GM12892 (cell line): ENCODE results near the gene PHOX2A.

Experiments
- DNase-seq: peaks from one replicate; pipeline ENCODE4 v3.0.0; 2011; ENCODE audit not compliant: insufficient read length
- FAIRE-seq: peaks from 2 replicates; lab custom pipeline; 2011; peaks lifted over from hg19 to GRCh38; lab: Jason Lieb, UNC
- POLR2A ChIP-seq: IDR thresholded peaks from 2 replicates; pipeline ENCODE4 v1.6.1; 2011; ENCODE audit warnings: low read depth, low read length, control low read depth
- POLR2AphosphoS5 ChIP-seq: IDR thresholded peaks from 2 replicates; pipeline ENCODE4 v1.6.1; 2011; ENCODE audit warnings: low read depth, low read length, control low read depth
- TAF1 ChIP-seq: IDR thresholded peaks from 2 replicates; pipeline ENCODE4 v1.6.1; 2011; ENCODE audit warnings: low read depth, mild to moderate bottlenecking, control low read depth, low read length, borderline replicate concordance

PHOX2A gene

GRCh38 chr11:72237112-72237931 is 6.7 kb downstream of the PHOX2A start:
- FAIRE-seq (no peak), DNase-seq (no peak)
- TF ChIP-seq POLR2AphosphoS5 (peak; percentile 42; the same call in 1 of the 2 replicates), POLR2A (no peak)

GRCh38 chr11:72236774-72237111 is 7.2 kb downstream of the PHOX2A start:
- FAIRE-seq: no peak
- TF ChIP-seq POLR2AphosphoS5: no peak
- TF ChIP-seq POLR2A: no peak
- no peak for TF ChIP-seq TAF1
- no peak for DNase-seq

GRCh38 chr11:72236083-72236697 is 7.8 kb downstream of the PHOX2A start:
- FAIRE-seq (no peak), DNase-seq (no peak)
- TF ChIP-seq POLR2AphosphoS5 (no peak), TAF1 (no peak), POLR2A (no peak)

- TF ChIP-seq POLR2A (peak; percentile 22; the same call in 1 of the 2 replicates), POLR2AphosphoS5 (no peak)
- no peak for FAIRE-seq
- no peak for DNase-seq
Measured at GRCh38 chr11:72235351-72236057, 8.5 kb downstream of the PHOX2A start.

- no peak for FAIRE-seq
- DNase-seq: no peak
- TF ChIP-seq POLR2AphosphoS5: no peak
- TF ChIP-seq TAF1: no peak
- TF ChIP-seq POLR2A: no peak
Measured at GRCh38 chr11:72234920-72235319, 9.1 kb downstream of the PHOX2A start.

- DNase-seq (no peak), FAIRE-seq (no peak)
- TF ChIP-seq TAF1 (no peak), POLR2A (no peak), POLR2AphosphoS5 (no peak)
Measured at GRCh38 chr11:72234514-72234830, 9.5 kb downstream of the PHOX2A start.

GRCh38 chr11:72233773-72234513 is 10.0 kb downstream of the PHOX2A start:
- DNase-seq (no peak), FAIRE-seq (no peak)
- no peak for TF ChIP-seq TAF1
- TF ChIP-seq POLR2A: no peak
- TF ChIP-seq POLR2AphosphoS5: no peak

- no peak for FAIRE-seq
- TF ChIP-seq POLR2AphosphoS5 (no peak), POLR2A (no peak; the same call in 1 of the 2 replicates), TAF1 (no peak)
- no peak for DNase-seq
Measured at GRCh38 chr11:72233056-72233772, 10.8 kb downstream of the PHOX2A start.

- DNase-seq: no peak
- no peak for FAIRE-seq
- TF ChIP-seq POLR2AphosphoS5 (no peak), TAF1 (no peak), POLR2A (no peak)
Measured at GRCh38 chr11:72232260-72233055, 11.5 kb downstream of the PHOX2A start.

- no peak for DNase-seq
- TF ChIP-seq TAF1 (no peak), POLR2A (0 out of 2 replicates have a peak, but pooled peaks have one; percentile 34)
- no peak for FAIRE-seq
Measured at GRCh38 chr11:72231396-72232259, 12.3 kb downstream of the PHOX2A start.
